HG03108 (cell line): ENCODE measurements around the gene SCN8A.

Experiments
- ATAC-seq: cut with Tn5 transposase; IDR thresholded peaks from one replicate; pipeline ENCODE4 v1.9.1; 2021; ENCODE audit warnings: moderate library complexity; ENCODE audit not compliant: unreplicated experiment

SCN8A gene

GRCh38 chr12:51847643-51848325 is 256.8 kb downstream of the SCN8A start:
- ATAC-seq, result no peak

DNA sequence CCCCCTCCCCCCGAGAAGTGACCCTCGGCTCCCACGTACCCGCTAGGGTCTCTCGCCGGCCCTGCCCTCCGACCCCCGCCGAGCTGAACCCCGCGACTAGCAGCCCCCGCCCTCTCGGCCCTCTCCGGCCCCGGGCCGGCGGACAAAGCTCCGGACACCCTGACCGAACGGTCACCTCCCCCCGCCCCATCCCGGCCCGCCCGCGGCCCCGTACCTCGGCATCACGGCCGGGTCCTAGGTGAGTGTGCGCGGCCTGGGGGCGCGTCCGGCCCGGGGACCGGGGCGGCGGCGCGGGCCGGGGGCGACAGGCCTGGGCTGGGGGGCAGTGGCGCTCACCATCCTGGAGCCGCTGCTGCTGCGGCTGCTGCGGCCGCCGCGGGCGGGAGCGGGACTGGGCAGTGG is 257.3 kb downstream of the SCN8A start, which contains the start of gene FIGNL2:
TSS of gene FIGNL2 (minus strand) at position 393 of the 402 bp plus-strand sequence. CDS start 26,305 bp downstream, outside the sequence.
- ATAC-seq, result no peak

GRCh38 chr12:51848841-51849735 is 258.1 kb downstream of the SCN8A start:
- no peak for ATAC-seq

- ATAC-seq, result no peak
Observed at GRCh38 chr12:51850081-51850964, 259.3 kb downstream of the SCN8A start.

DNA sequence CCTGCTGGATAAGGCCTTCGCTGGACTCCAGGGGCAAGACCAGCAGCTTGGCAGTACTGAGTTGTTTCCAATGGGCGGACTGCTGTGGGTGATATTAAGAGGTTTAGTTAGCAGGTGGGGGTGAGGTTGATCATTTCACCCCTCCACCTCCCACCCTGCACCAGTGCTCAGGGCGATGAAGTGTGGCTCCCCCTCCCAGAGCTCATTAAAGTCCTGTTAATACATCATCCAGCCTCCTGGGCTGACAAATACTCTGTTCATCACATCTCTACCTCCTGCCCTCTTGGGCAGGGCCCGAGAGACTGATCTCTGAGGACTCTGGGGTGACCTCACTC is 259.9 kb downstream of the SCN8A start:
- ATAC-seq, result no peak

- no peak for ATAC-seq
Observed at GRCh38 chr12:51851413-51852124, 260.5 kb downstream of the SCN8A start.

GRCh38 chr12:51852404-51853137 is 261.5 kb downstream of the SCN8A start:
- ATAC-seq, result no peak

DNA sequence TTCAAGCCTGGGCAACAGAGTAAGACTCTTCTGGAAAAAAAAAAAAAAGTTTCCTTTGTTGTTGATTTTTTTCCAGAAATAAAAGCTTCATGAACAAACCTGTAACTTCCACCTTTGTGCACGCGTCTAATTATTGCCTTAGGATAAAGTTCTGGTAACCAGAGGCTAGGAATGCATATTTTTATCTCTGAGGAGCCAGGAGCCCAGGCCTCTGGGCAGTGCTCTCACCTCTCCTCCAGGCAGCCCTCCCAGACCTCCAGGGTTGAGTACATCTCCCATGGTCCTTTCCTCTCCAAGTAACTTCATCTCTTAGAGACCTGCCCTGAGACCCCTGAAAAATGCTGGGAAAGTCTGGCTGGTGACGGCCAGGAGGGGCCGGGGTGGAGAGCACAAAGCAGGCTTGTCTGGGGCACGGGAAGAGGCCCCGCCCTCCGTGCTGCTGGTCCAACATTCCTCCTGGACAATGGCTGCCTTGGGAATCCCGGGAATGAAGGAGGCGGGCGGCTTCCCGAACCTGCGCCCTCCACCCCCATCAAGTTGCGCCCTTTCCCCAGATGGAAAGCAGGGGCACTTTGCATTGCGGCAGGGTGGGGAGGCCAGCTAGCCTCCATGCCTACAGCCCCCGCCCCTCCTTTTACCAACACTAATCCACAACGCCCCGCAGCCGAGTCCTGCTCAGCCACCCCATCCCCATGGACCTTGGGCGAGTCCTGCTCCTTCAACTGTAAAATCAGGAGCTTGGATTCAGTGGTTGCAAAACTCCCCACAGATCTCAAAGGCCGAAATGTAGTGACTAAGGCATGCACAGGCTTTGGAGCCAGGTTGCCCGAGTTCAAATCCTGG is 264.8 kb downstream of the SCN8A start:
- ATAC-seq, result no peak

DNA sequence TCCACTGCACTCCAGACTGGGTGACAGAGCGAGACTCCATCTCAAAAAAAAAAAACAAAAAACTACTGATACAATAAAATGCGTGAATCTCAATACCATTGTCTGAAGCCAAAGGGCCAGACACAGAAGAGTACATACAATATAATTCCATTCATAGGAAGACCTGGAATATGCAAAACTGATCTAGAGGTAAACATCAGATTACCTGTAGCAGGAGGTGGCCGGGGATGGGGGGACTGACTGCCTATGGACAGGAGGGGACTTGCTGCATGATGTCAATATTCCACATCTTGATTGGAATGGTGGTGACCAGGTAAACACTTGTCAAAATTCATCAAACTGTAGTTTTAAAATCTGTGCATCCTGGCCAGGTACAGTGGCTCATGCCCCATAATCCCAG is 270.0 kb downstream of the SCN8A start:
- no peak for ATAC-seq
